ENCODE measurements around the gene GP1BB. TPM values are rescaled to one million over a fixed set of nuclear protein-coding genes. Genes with fewer than 3 reads are reported as not detected.

GP1BB gene
- total RNA-seq, 2 experiments from 2014 or later: not detected

- no peak for ATAC-seq
- intact Hi-C loops (cut with micrococcal nuclease): no loop called here
These were observed 8.2 kb downstream of the GP1BB start for GRCh38 chr22:19731361-19732135.

GRCh38 chr22:19732403-19733113, 9.2 kb downstream of the GP1BB start:
- Mint-ChIP-seq H3K27me3 (peaks cover 1% of the 10 kb centered on the region), H3K36me3 (ENCODE audit: low read depth) (no peaks in the 10 kb centered on the region), H3K9me3 (no peaks in the 10 kb centered on the region), H3K4me3 (no peak overlapping the region), H3K4me1 (ENCODE audit: low read depth) (peaks cover 2% of the 10 kb centered on the region), H3K27ac (no peak overlapping the region)
- DNase-seq (no peak), ATAC-seq (no peak)
- CTCF ChIA-PET: interaction anchor here (3.1 to 6.3 kb wide), 2 partner anchors 153 to 181 kb away, joined by 26 to 144 read pairs; no protein-coding TSS in a partner anchor
- no peak for TF ChIP-seq CTCF (IDR thresholded peaks at IDR 0.05)
- intact Hi-C loops (cut with micrococcal nuclease): no loop called here
- POLR2A ChIA-PET: interaction anchor here (0.7 kb wide), 1 partner anchor 112 kb away, joined by 3 read pairs; no protein-coding TSS in a partner anchor

More at GRCh38 chr22:19731361-19732135, 8.2 kb downstream of the GP1BB start:
- Mint-ChIP-seq H3K9me3 (no peaks in the 10 kb centered on the region), H3K4me3 (no peak overlapping the region), H3K27me3 (peaks cover 1% of the 10 kb centered on the region), H3K36me3 (ENCODE audit: low read depth) (no peaks in the 10 kb centered on the region), H3K27ac (no peak overlapping the region), H3K4me1 (ENCODE audit: low read depth) (peaks cover 2% of the 10 kb centered on the region)
- ChIA-PET POLR2A (interaction anchor here (1.2 to 1.8 kb wide), 3 partner anchors 12 to 182 kb away, joined by 5 to 7 read pairs (median 5); no protein-coding TSS in a partner anchor), CTCF (interaction anchor here (0.7 to 6.3 kb wide), 33 partner anchors 11 to 433 kb away, joined by 3 to 144 read pairs (median 7); no protein-coding TSS in a partner anchor)
- no peak for DNase-seq
- no peak for TF ChIP-seq CTCF (IDR thresholded peaks at IDR 0.05)

GRCh38 chr22:19733755-19734154, 10.4 kb downstream of the GP1BB start:
- ChIA-PET POLR2A (no interaction called here), CTCF (interaction anchor here (6.3 kb wide), 1 partner anchor 179 kb away, joined by 144 read pairs; no protein-coding TSS in a partner anchor)
- Mint-ChIP-seq H3K27ac (no peak overlapping the region), H3K4me1 (ENCODE audit: low read depth) (peaks cover 2% of the 10 kb centered on the region), H3K36me3 (ENCODE audit: low read depth) (no peaks in the 10 kb centered on the region), H3K4me3 (no peak overlapping the region), H3K27me3 (peaks cover 1% of the 10 kb centered on the region), H3K9me3 (no peaks in the 10 kb centered on the region)
- TF ChIP-seq CTCF (IDR thresholded peaks at IDR 0.05): no peak
- ATAC-seq: no peak
- no peak for DNase-seq
- intact Hi-C loops (cut with micrococcal nuclease): no loop called here

GRCh38 chr22:19734163-19734562, 10.8 kb downstream of the GP1BB start:
- Mint-ChIP-seq H3K9me3 (no peaks in the 10 kb centered on the region), H3K27ac (no peak overlapping the region), H3K4me1 (ENCODE audit: low read depth) (peaks cover 2% of the 10 kb centered on the region), H3K36me3 (ENCODE audit: low read depth) (no peaks in the 10 kb centered on the region), H3K27me3 (peaks cover 1% of the 10 kb centered on the region), H3K4me3 (no peak overlapping the region)
- DNase-seq (no peak), ATAC-seq (no peak)
- POLR2A ChIA-PET: no interaction called here
- no peak for TF ChIP-seq CTCF (IDR thresholded peaks at IDR 0.05)
- intact Hi-C loops (cut with micrococcal nuclease): no loop called here
- CTCF ChIA-PET: interaction anchor here (6.3 kb wide), 1 partner anchor 179 kb away, joined by 144 read pairs; no protein-coding TSS in a partner anchor
